Measurements from ENCODE around the gene LMNTD1. TPM values are rescaled to one million over a fixed set of nuclear protein-coding genes. Genes with fewer than 3 reads are reported as not detected.
A peak's percentile ranks its signal among the peaks of the same experiment; 100 is the strongest.

LMNTD1 gene
- total RNA-seq, 1 experiment from 2014 or later = not detected

GRCh38 chr12:25585662-25586061, 32.6 kb upstream of the LMNTD1 start:
- Histone ChIP-seq H3K9me3 (ENCODE audit: low read length) (no peaks in the 10 kb centered on the region), H3K9me2 (replicated peaks; ENCODE audit: insufficient read depth, low read length) (no peaks in the 10 kb centered on the region), H3K27me3 (ENCODE audit: low read length) (no peaks in the 10 kb centered on the region), H3K36me3 (ENCODE audit: insufficient read depth, low read length) (no peaks in the 10 kb centered on the region), H3K9ac (ENCODE audit: low read length) (no peak overlapping the region), H3K4me2 (ENCODE audit: low read depth, low read length, poor library complexity, severe bottlenecking) (no peak overlapping the region), H2AFZ (ENCODE audit: low read length) (no peak overlapping the region), H4K20me1 (ENCODE audit: insufficient read depth, low read depth, low read length) (no peaks in the 10 kb centered on the region), H3K27ac (ENCODE audit: low read length) (no peak overlapping the region), H3K79me2 (ENCODE audit: low read length) (no peaks in the 10 kb centered on the region), H3K4me3 (ENCODE audit: low read length) (no peak overlapping the region), H3K4me1 (ENCODE audit: low read length) (no peaks in the 10 kb centered on the region)
- DNase-seq = no peak

- H3K4me1 ChIP-seq (ENCODE audit: low read length) = no peaks in the 10 kb centered on the region
- H3K9ac ChIP-seq (ENCODE audit: low read length) = no peak overlapping the region
- no peaks in the 10 kb centered on the region for H3K9me2 ChIP-seq (replicated peaks; ENCODE audit: insufficient read depth, low read length)
- H3K27ac ChIP-seq (ENCODE audit: low read length) = no peak overlapping the region
- H4K20me1 ChIP-seq (ENCODE audit: insufficient read depth, low read depth, low read length) = no peaks in the 10 kb centered on the region
- H3K4me3 ChIP-seq (ENCODE audit: low read length) = no peak overlapping the region
- no peaks in the 10 kb centered on the region for H3K79me2 ChIP-seq (ENCODE audit: low read length)
- no peak overlapping the region for H2AFZ ChIP-seq (ENCODE audit: low read length)
- no peaks in the 10 kb centered on the region for H3K27me3 ChIP-seq (ENCODE audit: low read length)
- H3K36me3 ChIP-seq (ENCODE audit: insufficient read depth, low read length) = no peaks in the 10 kb centered on the region
- no peak for DNase-seq
- H3K9me3 ChIP-seq (ENCODE audit: low read length) = no peaks in the 10 kb centered on the region
- H3K4me2 ChIP-seq (ENCODE audit: low read depth, low read length, poor library complexity, severe bottlenecking) = no peak overlapping the region
These were observed 32.0 kb upstream of the LMNTD1 start for GRCh38 chr12:25585021-25585523.

- no peaks in the 10 kb centered on the region for H3K27me3 ChIP-seq (ENCODE audit: low read length)
- no peaks in the 10 kb centered on the region for H3K36me3 ChIP-seq (ENCODE audit: insufficient read depth, low read length)
- no peaks in the 10 kb centered on the region for H4K20me1 ChIP-seq (ENCODE audit: insufficient read depth, low read depth, low read length)
- H3K9me3 ChIP-seq (ENCODE audit: low read length) = no peaks in the 10 kb centered on the region
- no peak overlapping the region for H3K27ac ChIP-seq (ENCODE audit: low read length)
- H3K9ac ChIP-seq (ENCODE audit: low read length) = no peak overlapping the region
- H2AFZ ChIP-seq (ENCODE audit: low read length) = no peak overlapping the region
- no peaks in the 10 kb centered on the region for H3K9me2 ChIP-seq (replicated peaks; ENCODE audit: insufficient read depth, low read length)
- H3K79me2 ChIP-seq (ENCODE audit: low read length) = no peaks in the 10 kb centered on the region
- no peak overlapping the region for H3K4me3 ChIP-seq (ENCODE audit: low read length)
- no peaks in the 10 kb centered on the region for H3K4me1 ChIP-seq (ENCODE audit: low read length)
- DNase-seq = no peak
- H3K4me2 ChIP-seq (ENCODE audit: low read depth, low read length, poor library complexity, severe bottlenecking) = no peak overlapping the region
These were observed 31.5 kb upstream of the LMNTD1 start for GRCh38 chr12:25584596-25584995.

- H3K36me3 ChIP-seq (ENCODE audit: insufficient read depth, low read length) = no peaks in the 10 kb centered on the region
- no peak overlapping the region for H3K9ac ChIP-seq (ENCODE audit: low read length)
- no peaks in the 10 kb centered on the region for H3K27me3 ChIP-seq (ENCODE audit: low read length)
- no peak overlapping the region for H3K4me2 ChIP-seq (ENCODE audit: low read depth, low read length, poor library complexity, severe bottlenecking)
- no peaks in the 10 kb centered on the region for H3K9me2 ChIP-seq (replicated peaks; ENCODE audit: insufficient read depth, low read length)
- no peaks in the 10 kb centered on the region for H3K9me3 ChIP-seq (ENCODE audit: low read length)
- no peaks in the 10 kb centered on the region for H3K4me1 ChIP-seq (ENCODE audit: low read length)
- no peak overlapping the region for H2AFZ ChIP-seq (ENCODE audit: low read length)
- no peak overlapping the region for H3K27ac ChIP-seq (ENCODE audit: low read length)
- peak; percentile 42 for DNase-seq
- no peak overlapping the region for H3K4me3 ChIP-seq (ENCODE audit: low read length)
- no peaks in the 10 kb centered on the region for H4K20me1 ChIP-seq (ENCODE audit: insufficient read depth, low read depth, low read length)
- H3K79me2 ChIP-seq (ENCODE audit: low read length) = no peaks in the 10 kb centered on the region
These were observed 30.5 kb upstream of the LMNTD1 start for GRCh38 chr12:25583545-25583944.

- Histone ChIP-seq H3K36me3 (ENCODE audit: insufficient read depth, low read length) (no peaks in the 10 kb centered on the region), H3K4me2 (ENCODE audit: low read depth, low read length, poor library complexity, severe bottlenecking) (no peak overlapping the region), H2AFZ (ENCODE audit: low read length) (no peak overlapping the region)
These were observed 28.0 kb upstream of the LMNTD1 start for GRCh38 chr12:25581067-25581466.

GRCh38 chr12:25578411-25579143, 25.5 kb upstream of the LMNTD1 start:
- Histone ChIP-seq H3K79me2 (ENCODE audit: low read length) (no peaks in the 10 kb centered on the region), H3K27me3 (ENCODE audit: low read length) (no peaks in the 10 kb centered on the region), H3K4me2 (ENCODE audit: low read depth, low read length, poor library complexity, severe bottlenecking) (no peak overlapping the region), H4K20me1 (ENCODE audit: insufficient read depth, low read depth, low read length) (no peaks in the 10 kb centered on the region), H3K9ac (ENCODE audit: low read length) (no peak overlapping the region), H2AFZ (ENCODE audit: low read length) (no peak overlapping the region), H3K36me3 (ENCODE audit: insufficient read depth, low read length) (no peaks in the 10 kb centered on the region), H3K4me1 (ENCODE audit: low read length) (no peaks in the 10 kb centered on the region), H3K9me2 (replicated peaks; ENCODE audit: insufficient read depth, low read length) (no peaks in the 10 kb centered on the region), H3K4me3 (ENCODE audit: low read length) (no peak overlapping the region), H3K9me3 (ENCODE audit: low read length) (no peaks in the 10 kb centered on the region), H3K27ac (ENCODE audit: low read length) (no peak overlapping the region)
- DNase-seq = peak; percentile 4

More at GRCh38 chr12:25581067-25581466, 28.0 kb upstream of the LMNTD1 start:
- Histone ChIP-seq H3K4me1 (ENCODE audit: low read length) (no peaks in the 10 kb centered on the region), H3K27ac (ENCODE audit: low read length) (no peak overlapping the region), H3K9me3 (ENCODE audit: low read length) (no peaks in the 10 kb centered on the region), H3K9me2 (replicated peaks; ENCODE audit: insufficient read depth, low read length) (no peaks in the 10 kb centered on the region), H3K4me3 (ENCODE audit: low read length) (no peak overlapping the region), H3K27me3 (ENCODE audit: low read length) (no peaks in the 10 kb centered on the region), H3K9ac (ENCODE audit: low read length) (no peak overlapping the region), H4K20me1 (ENCODE audit: insufficient read depth, low read depth, low read length) (no peaks in the 10 kb centered on the region), H3K79me2 (ENCODE audit: low read length) (no peaks in the 10 kb centered on the region)
- DNase-seq = no peak

- Histone ChIP-seq H2AFZ (ENCODE audit: low read length) (no peak overlapping the region), H3K9ac (ENCODE audit: low read length) (no peak overlapping the region), H3K4me3 (ENCODE audit: low read length) (no peak overlapping the region), H4K20me1 (ENCODE audit: insufficient read depth, low read depth, low read length) (no peaks in the 10 kb centered on the region), H3K4me2 (ENCODE audit: low read depth, low read length, poor library complexity, severe bottlenecking) (no peak overlapping the region), H3K27me3 (ENCODE audit: low read length) (no peaks in the 10 kb centered on the region), H3K9me2 (replicated peaks; ENCODE audit: insufficient read depth, low read length) (no peaks in the 10 kb centered on the region), H3K79me2 (ENCODE audit: low read length) (no peaks in the 10 kb centered on the region), H3K9me3 (ENCODE audit: low read length) (no peaks in the 10 kb centered on the region), H3K27ac (ENCODE audit: low read length) (no peak overlapping the region), H3K4me1 (ENCODE audit: low read length) (no peaks in the 10 kb centered on the region), H3K36me3 (ENCODE audit: insufficient read depth, low read length) (no peaks in the 10 kb centered on the region)
- DNase-seq = no peak
These were observed 21.7 kb upstream of the LMNTD1 start for GRCh38 chr12:25574761-25575160.

- H3K4me2 ChIP-seq (ENCODE audit: low read depth, low read length, poor library complexity, severe bottlenecking) = no peak overlapping the region
- no peak overlapping the region for H2AFZ ChIP-seq (ENCODE audit: low read length)
- no peaks in the 10 kb centered on the region for H3K27me3 ChIP-seq (ENCODE audit: low read length)
- H4K20me1 ChIP-seq (ENCODE audit: insufficient read depth, low read depth, low read length) = no peaks in the 10 kb centered on the region
- no peaks in the 10 kb centered on the region for H3K4me1 ChIP-seq (ENCODE audit: low read length)
- no peak overlapping the region for H3K27ac ChIP-seq (ENCODE audit: low read length)
- no peaks in the 10 kb centered on the region for H3K9me3 ChIP-seq (ENCODE audit: low read length)
- no peak for DNase-seq
- H3K79me2 ChIP-seq (ENCODE audit: low read length) = no peaks in the 10 kb centered on the region
- no peak overlapping the region for H3K9ac ChIP-seq (ENCODE audit: low read length)
- no peaks in the 10 kb centered on the region for H3K9me2 ChIP-seq (replicated peaks; ENCODE audit: insufficient read depth, low read length)
- H3K4me3 ChIP-seq (ENCODE audit: low read length) = no peak overlapping the region
- no peaks in the 10 kb centered on the region for H3K36me3 ChIP-seq (ENCODE audit: insufficient read depth, low read length)
These were observed 20.3 kb upstream of the LMNTD1 start for GRCh38 chr12:25573346-25573745.
